Endothelial cell of umbilical vein (primary cell): ENCODE measurements around the gene MAP3K14. TPM values are rescaled to one million over a fixed set of nuclear protein-coding genes. Genes with fewer than 3 reads are reported as not detected.

Source experiments
- BruUV-seq: library from RNA; stranded (reverse); fragments of 400-500 nt; replicated peaks from 2 replicates; lab custom pipeline; 2021; lab: Mats Ljungman, UMichigan
- CTCF ChIA-PET: fragments of 300-600, 350-600 bp; sonication (Branson Sonifier 250); formaldehyde crosslinking; loops from one replicate; lab custom pipeline; 2021; ENCODE audit warnings: antibody characterized with exemption, inconsistent platforms; lab: Charles Lee
- POLR2A ChIA-PET: fragments of 300-600, 350-600 bp; sonication (Branson Sonifier 250); formaldehyde crosslinking; loops from one replicate; lab custom pipeline; 2021; ENCODE audit warnings: antibody characterized with exemption, inconsistent platforms; lab: Charles Lee
- DNase-seq: peaks from one replicate; pipeline ENCODE4 v3.0.0-alpha.2; 2011; ENCODE audit warnings: low read depth, low spot score
- FAIRE-seq: peaks from 2 replicates; lab custom pipeline; 2011; peaks lifted over from hg19 to GRCh38; lab: Jason Lieb, UNC
- H2AFZ ChIP-seq: 2 replicates; pipeline ENCODE4 v1.6.0; 2012; ENCODE audit warnings: low read depth, low read length, control low read depth, inconsistent platforms
- H3K27ac ChIP-seq: 2 replicates; pipeline ENCODE4 v1.5.1; 2011; ENCODE audit warnings: low read depth, mild to moderate bottlenecking, control low read depth, low read length, moderate library complexity; ENCODE audit not compliant: insufficient read depth
- H3K27me3 ChIP-seq, 2 experiments: 2 replicates each; pipeline versions ENCODE4 v1.6.0 to v1.6.1; 2011; ENCODE audit warnings: low read length in 2 of 2, mixed read lengths in 1 of 2; ENCODE audit not compliant: control insufficient read depth in 2 of 2, insufficient read depth in 2 of 2
- H3K36me3 ChIP-seq, 2 experiments: 2 replicates in 1 of 2; 3 replicates in 1 of 2; pipeline ENCODE4 v1.5.1; 2011; ENCODE audit warnings: low read length in 2 of 2, mild to moderate bottlenecking in 1 of 2, moderate library complexity in 1 of 2; ENCODE audit not compliant: control insufficient read depth in 2 of 2, insufficient read depth in 2 of 2; ENCODE audit errors: extremely low read depth in 1 of 2
- H3K4me1 ChIP-seq: 3 replicates; pipeline ENCODE4 v1.5.1; 2011; ENCODE audit warnings: mild to moderate bottlenecking, low read length; ENCODE audit not compliant: control insufficient read depth, insufficient read depth; ENCODE audit errors: extremely low read depth
- H3K4me2 ChIP-seq: 2 replicates; pipeline ENCODE4 v1.6.1; 2011; ENCODE audit warnings: low read length, control low read depth, mixed read lengths; ENCODE audit not compliant: insufficient read depth
- H3K4me3 ChIP-seq, 3 experiments: fragments of 200-600 bp in 1 of 3; sonication (generic), shearing (Covaris generic) in 1 of 3; replicated peaks in 1 of 3; 2 replicates each; pipeline ENCODE4 v1.5.1; 2011 to 2016; ENCODE audit warnings: control low read depth in 3 of 3, low read length in 3 of 3, mild to moderate bottlenecking in 2 of 3, inconsistent platforms in 1 of 3, low read depth in 1 of 3, moderate library complexity in 1 of 3; ENCODE audit not compliant: insufficient read depth in 1 of 3
- H3K79me2 ChIP-seq: 2 replicates; pipeline ENCODE4 v1.6.0; 2012; ENCODE audit warnings: low read length, inconsistent platforms; ENCODE audit not compliant: control insufficient read depth, insufficient read depth
- H3K9ac ChIP-seq: replicated peaks from 2 replicates; pipeline ENCODE3; 2011; ENCODE audit warnings: low read length, control low read depth; ENCODE audit not compliant: insufficient read depth; ENCODE audit errors: extremely low read depth
- H3K9me1 ChIP-seq: replicated peaks from 3 replicates; pipeline ENCODE4 v1.6.0; 2011; ENCODE audit warnings: mild to moderate bottlenecking, low read length; ENCODE audit not compliant: control insufficient read depth, insufficient read depth; ENCODE audit errors: extremely low read depth
- H3K9me3 ChIP-seq: replicated peaks from 2 replicates; pipeline ENCODE4 v1.5.1; 2012; ENCODE audit warnings: low read length, inconsistent platforms; ENCODE audit not compliant: control insufficient read depth, insufficient read depth
- H4K20me1 ChIP-seq: replicated peaks from 2 replicates; pipeline ENCODE3; 2011; ENCODE audit warnings: mild to moderate bottlenecking, low read length; ENCODE audit not compliant: control insufficient read depth, insufficient read depth; ENCODE audit errors: extremely low read depth
- CTCF ChIP-seq, 2 donors: IDR thresholded peaks; 1 replicate in 1 of 2; 2 replicates in 1 of 2; pipeline ENCODE4 v1.5.1; 2011; ENCODE audit warnings: low read length in 2 of 2, mild to moderate bottlenecking in 2 of 2, moderate library complexity in 2 of 2, control low read depth in 1 of 2, inconsistent platforms in 1 of 2, low read depth in 1 of 2; ENCODE audit not compliant: insufficient read depth in 1 of 2; ENCODE audit errors: extremely low read depth in 1 of 2
- EZH2 ChIP-seq: IDR thresholded peaks from 2 replicates; pipeline ENCODE4 v1.6.1; 2012; ENCODE audit warnings: borderline replicate concordance, low read depth, mild to moderate bottlenecking, moderate library complexity, low read length, inconsistent platforms; ENCODE audit not compliant: severe bottlenecking
- FOS ChIP-seq: IDR thresholded peaks from 2 replicates; pipeline ENCODE4 v1.6.1; 2011; ENCODE audit warnings: mild to moderate bottlenecking, low read length, moderate library complexity, borderline replicate concordance; ENCODE audit not compliant: insufficient read depth
- GATA2 ChIP-seq: IDR thresholded peaks from 2 replicates; pipeline ENCODE4 v1.7.0; 2011; ENCODE audit warnings: low read depth, mild to moderate bottlenecking, moderate library complexity, mixed read lengths, low read length; ENCODE audit not compliant: insufficient read length, insufficient read depth
- JUN ChIP-seq: IDR thresholded peaks from 2 replicates; pipeline ENCODE4 v1.6.1; 2011; ENCODE audit warnings: borderline replicate concordance, low read depth; ENCODE audit not compliant: insufficient read length, insufficient read depth
- MAX ChIP-seq: IDR thresholded peaks from 2 replicates; pipeline ENCODE4 v1.6.1; 2011; ENCODE audit not compliant: insufficient read depth, insufficient read length
- MYC ChIP-seq: IDR thresholded peaks from one replicate; pipeline ENCODE4 v1.6.1; 2011; ENCODE audit warnings: mild to moderate bottlenecking, low read depth, low read length
- POLR2A ChIP-seq: IDR thresholded peaks from 2 replicates; pipeline ENCODE4 v1.6.1; 2012; ENCODE audit warnings: low read depth, mild to moderate bottlenecking, control low read depth, low read length
- POLR2AphosphoS5 ChIP-seq: IDR thresholded peaks from 2 replicates; pipeline ENCODE4 v1.6.1; 2012; ENCODE audit warnings: low read depth, mild to moderate bottlenecking, control low read depth, low read length, moderate library complexity; ENCODE audit not compliant: insufficient read depth
- dilution Hi-C: fragments of 300-500 bp; cut with MboI; formaldehyde crosslinking; loops from one replicate; pipeline ENCODE4 v1.15.0; 2019; ENCODE audit warnings: low sequenced_read_pairs; ENCODE audit not compliant: extremely low pct_ligation_motif_present
- intact Hi-C: fragments of 100-400 bp; cut with micrococcal nuclease; formaldehyde crosslinking; loops from one replicate; pipeline ENCODE4 v1.10.0; 2022
- polyA plus RNA-seq, 4 experiments: library from polyadenylated mRNA; depleted of rRNA in 3 of 4; stranded (reverse) in 3 of 4; unstranded in 1 of 4; fragments of >200 nt; gene quantifications; 2 replicates each; pipeline versions ENCODE4 v1.2.1 to v1.2.3, GENCODE V29; 2011 to 2012; ENCODE audit warnings: missing spikeins in 1 of 4
- total RNA-seq: library from RNA; stranded (reverse); gene quantifications from 2 replicates; pipeline ENCODE4 v1.2.3, GENCODE V29; 2021

The MAP3K14 gene
- total and polyA plus RNA-seq, 2 donors (not counting 3 experiments of a cell fraction or from before 2014, with no cell fraction given): 5.4 to 9.8 TPM

- Histone ChIP-seq H3K9me3 (no peaks in the 10 kb centered on the region), H3K79me2 (no peaks in the 10 kb centered on the region), H3K27me3 (no peaks in the 10 kb centered on the region), H3K4me1 (peaks cover 4% of the 10 kb centered on the region), H2AFZ (no peak overlapping the region), H3K9me1 (no peaks in the 10 kb centered on the region), H3K4me2 (no peak overlapping the region), H4K20me1 (no peaks in the 10 kb centered on the region), H3K36me3 (no peaks in the 10 kb centered on the region), H3K4me3 (no peak overlapping the region), H3K27ac (no peak overlapping the region), H3K9ac (no peak overlapping the region)
- FAIRE-seq: no peak
- TF ChIP-seq POLR2AphosphoS5 (no peak), JUN (no peak), MYC (no peak), GATA2 (no peak), CTCF (IDR thresholded peaks at IDR 0.05; ENCODE audit: extremely low read depth in 1 of 2, insufficient read depth in 1 of 2, low read depth in 1 of 2, low read length in 2 of 2) (no peak), EZH2 (no peak), FOS (no peak), POLR2A (no peak), MAX (no peak)
- POLR2A ChIA-PET: no interaction called here
- CTCF ChIA-PET: interaction anchor here (0.7 to 1.4 kb wide), 3 partner anchors 12 to 49 kb away, joined by 3 to 9 read pairs (median 4); no protein-coding TSS in a partner anchor
- no peak for DNase-seq
- no TSS peak for BruUV-seq
- dilution Hi-C loops (no loop called here), intact Hi-C loops (no loop called here)
Observed at GRCh38 chr17:45326626-45327025, 9.8 kb upstream of the MAP3K14 start.
